IMR-90 (cell line): ENCODE results near the gene ANKEF1.
"Not testable (repeated sequence)": the region's sequence is repeated elsewhere in the genome, so short reads cannot be mapped to it uniquely, and the experiment has no call there.

Source experiments
- BHLHE40 ChIP-seq: fragments of 150-350 bp; IDR thresholded peaks from 2 replicates; pipeline ENCODE4 v1.6.1; 2016; ENCODE audit warnings: mild to moderate bottlenecking, low read depth, low read length
- MAFK ChIP-seq: IDR thresholded peaks from 2 replicates; pipeline ENCODE4 v1.6.1; 2012; ENCODE audit warnings: low read depth, low read length, improper control_type of control experiment
- MAZ ChIP-seq: IDR thresholded peaks from 2 replicates; pipeline ENCODE4 v1.6.1; 2012; ENCODE audit warnings: low read depth, mild to moderate bottlenecking, low read length, improper control_type of control experiment, moderate library complexity, borderline replicate concordance
- MXI1 ChIP-seq: IDR thresholded peaks from 2 replicates; pipeline ENCODE4 v1.6.1; 2012; ENCODE audit warnings: low read depth, mild to moderate bottlenecking, low read length, moderate library complexity, borderline replicate concordance
- NFE2L2 ChIP-seq: fragments of 150-350 bp; IDR thresholded peaks from 2 replicates; pipeline ENCODE4 v1.6.1; 2016; ENCODE audit warnings: low read depth, mild to moderate bottlenecking, low read length
- POLR2A ChIP-seq: IDR thresholded peaks from 2 replicates; pipeline ENCODE4 v1.6.1; 2012; ENCODE audit warnings: mild to moderate bottlenecking, low read depth, low read length
- RAD21 ChIP-seq: IDR thresholded peaks from 2 replicates; pipeline ENCODE4 v1.6.1; 2012; ENCODE audit warnings: low read length, improper control_type of control experiment
- RCOR1 ChIP-seq: IDR thresholded peaks from 2 replicates; pipeline ENCODE4 v1.6.1; 2012; ENCODE audit warnings: mild to moderate bottlenecking, low read length, improper control_type of control experiment; ENCODE audit not compliant: insufficient replicate concordance
- RFX5 ChIP-seq: IDR thresholded peaks from 2 replicates; pipeline ENCODE4 v1.8.0; 2012; ENCODE audit warnings: low read depth, mild to moderate bottlenecking, low read length, moderate library complexity
- SMC3 ChIP-seq: fragments of 150-350 bp; IDR thresholded peaks from 2 replicates; pipeline ENCODE4 v1.6.1; 2016; ENCODE audit warnings: low read depth, mild to moderate bottlenecking, antibody characterized with exemption, low read length, moderate library complexity
- TF ChIP-seq, protein P1 (sequence below): conservative IDR thresholded peaks from 2 replicates; pipeline ENCODE4 v1.5.1; 2012; ENCODE audit warnings: mild to moderate bottlenecking, low read depth, low read length, improper control_type of control experiment
- TF ChIP-seq, protein P2 (sequence below): fragments of 150-350 bp; IDR thresholded peaks from 2 replicates; pipeline ENCODE4 v1.6.1; 2017; ENCODE audit warnings: mild to moderate bottlenecking, antibody characterized with exemption, low read length, low read depth
- TF ChIP-seq, protein P3 (sequence below): fragments of 150-350 bp; IDR thresholded peaks from 2 replicates; pipeline ENCODE4 v1.6.1; 2016; ENCODE audit warnings: low read depth, mild to moderate bottlenecking, low read length, moderate library complexity, borderline replicate concordance

DNA sequence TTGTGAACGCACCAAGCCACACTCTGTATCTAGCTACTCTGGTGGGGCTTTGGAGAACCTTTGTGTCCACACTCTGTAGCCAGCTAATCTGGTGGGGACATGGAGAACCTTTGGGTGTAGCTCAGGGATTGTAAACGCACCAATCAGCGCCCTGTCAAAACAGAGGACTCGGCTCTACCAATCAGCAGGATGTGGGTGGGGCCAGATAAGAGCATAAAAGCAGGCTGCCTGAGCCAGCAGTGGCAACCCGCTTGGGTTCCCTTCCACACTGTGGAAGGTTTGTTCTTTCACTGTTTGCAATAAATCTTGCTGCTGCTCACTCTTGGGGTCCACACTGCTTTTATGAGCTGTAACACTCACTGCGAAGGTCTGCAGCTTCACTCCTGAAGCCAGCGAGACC is 2.5 kb upstream of the ANKEF1 start:
- not testable (repeated sequence) for TF ChIP-seq POLR2A, BHLHE40, MAFK, RAD21, SMC3, MAZ, RFX5, NFE2L2, RCOR1, MXI1
- TF ChIP-seq, protein P1, sequence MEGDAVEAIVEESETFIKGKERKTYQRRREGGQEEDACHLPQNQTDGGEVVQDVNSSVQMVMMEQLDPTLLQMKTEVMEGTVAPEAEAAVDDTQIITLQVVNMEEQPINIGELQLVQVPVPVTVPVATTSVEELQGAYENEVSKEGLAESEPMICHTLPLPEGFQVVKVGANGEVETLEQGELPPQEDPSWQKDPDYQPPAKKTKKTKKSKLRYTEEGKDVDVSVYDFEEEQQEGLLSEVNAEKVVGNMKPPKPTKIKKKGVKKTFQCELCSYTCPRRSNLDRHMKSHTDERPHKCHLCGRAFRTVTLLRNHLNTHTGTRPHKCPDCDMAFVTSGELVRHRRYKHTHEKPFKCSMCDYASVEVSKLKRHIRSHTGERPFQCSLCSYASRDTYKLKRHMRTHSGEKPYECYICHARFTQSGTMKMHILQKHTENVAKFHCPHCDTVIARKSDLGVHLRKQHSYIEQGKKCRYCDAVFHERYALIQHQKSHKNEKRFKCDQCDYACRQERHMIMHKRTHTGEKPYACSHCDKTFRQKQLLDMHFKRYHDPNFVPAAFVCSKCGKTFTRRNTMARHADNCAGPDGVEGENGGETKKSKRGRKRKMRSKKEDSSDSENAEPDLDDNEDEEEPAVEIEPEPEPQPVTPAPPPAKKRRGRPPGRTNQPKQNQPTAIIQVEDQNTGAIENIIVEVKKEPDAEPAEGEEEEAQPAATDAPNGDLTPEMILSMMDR, result not testable (repeated sequence)
- TF ChIP-seq, protein P2, sequence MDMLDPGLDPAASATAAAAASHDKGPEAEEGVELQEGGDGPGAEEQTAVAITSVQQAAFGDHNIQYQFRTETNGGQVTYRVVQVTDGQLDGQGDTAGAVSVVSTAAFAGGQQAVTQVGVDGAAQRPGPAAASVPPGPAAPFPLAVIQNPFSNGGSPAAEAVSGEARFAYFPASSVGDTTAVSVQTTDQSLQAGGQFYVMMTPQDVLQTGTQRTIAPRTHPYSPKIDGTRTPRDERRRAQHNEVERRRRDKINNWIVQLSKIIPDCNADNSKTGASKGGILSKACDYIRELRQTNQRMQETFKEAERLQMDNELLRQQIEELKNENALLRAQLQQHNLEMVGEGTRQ, result not testable (repeated sequence)
- TF ChIP-seq, protein P3, sequence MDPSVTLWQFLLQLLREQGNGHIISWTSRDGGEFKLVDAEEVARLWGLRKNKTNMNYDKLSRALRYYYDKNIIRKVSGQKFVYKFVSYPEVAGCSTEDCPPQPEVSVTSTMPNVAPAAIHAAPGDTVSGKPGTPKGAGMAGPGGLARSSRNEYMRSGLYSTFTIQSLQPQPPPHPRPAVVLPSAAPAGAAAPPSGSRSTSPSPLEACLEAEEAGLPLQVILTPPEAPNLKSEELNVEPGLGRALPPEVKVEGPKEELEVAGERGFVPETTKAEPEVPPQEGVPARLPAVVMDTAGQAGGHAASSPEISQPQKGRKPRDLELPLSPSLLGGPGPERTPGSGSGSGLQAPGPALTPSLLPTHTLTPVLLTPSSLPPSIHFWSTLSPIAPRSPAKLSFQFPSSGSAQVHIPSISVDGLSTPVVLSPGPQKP, result not testable (repeated sequence)
